Esophagus muscularis mucosa (tissue), 4 donors: Measurements from ENCODE around the gene SLC26A2. TPM values are rescaled to one million over a fixed set of nuclear protein-coding genes. Genes with fewer than 3 reads are reported as not detected.

ENCODE experiments used
- DNase-seq: peaks from one replicate; pipeline ENCODE4 v3.0.0-alpha.2; 2017; ENCODE audit errors: extremely low spot score
- H3K27ac ChIP-seq, 4 donors: fragments of 200-600 bp; sonication (generic); replicated peaks in 1 of 4; 1 replicate in 3 of 4; 2 replicates in 1 of 4; pipeline ENCODE4 v1.5.1; 2016 to 2019; ENCODE audit warnings: mild to moderate bottlenecking in 1 of 4
- H3K27me3 ChIP-seq, 4 donors: fragments of 200-600 bp; sonication (generic); one replicate each; pipeline versions ENCODE4 v1.5.1 to v1.6.0; 2016 to 2019
- H3K36me3 ChIP-seq, 4 donors: fragments of 200-600 bp; sonication (generic); one replicate each; pipeline ENCODE4 v1.5.1; 2016 to 2019
- H3K4me1 ChIP-seq, 4 donors: fragments of 200-600 bp; sonication (generic); one replicate each; pipeline ENCODE4 v1.5.1; 2016 to 2019
- H3K4me3 ChIP-seq, 4 donors: fragments of 200-600 bp; sonication (generic); 1 replicate in 2 of 4; 2 replicates in 2 of 4; pipeline ENCODE4 v1.5.1; 2016 to 2019; ENCODE audit warnings: mild to moderate bottlenecking in 4 of 4, moderate library complexity in 1 of 4
- H3K9me3 ChIP-seq, 4 donors: fragments of 200-600 bp; sonication (generic); 1 replicate in 3 of 4; 2 replicates in 1 of 4; pipeline ENCODE4 v1.5.1; 2016 to 2019
- CTCF ChIP-seq, 3 experiments: fragments of 200-600 bp in 2 of 3; fragments of 450-650 bp in 1 of 3; sonication (generic) in 2 of 3; IDR thresholded peaks; one replicate each; pipeline ENCODE4 v1.5.1; 2017 to 2019; ENCODE audit warnings: antibody characterized with exemption in 3 of 3, mild to moderate bottlenecking in 2 of 3, moderate library complexity in 1 of 3
- EP300 ChIP-seq: sonication (generic); formaldehyde crosslinking; IDR thresholded peaks from one replicate; pipeline ENCODE4 v1.6.1; 2017; ENCODE audit warnings: antibody characterized with exemption
- POLR2A ChIP-seq: fragments of 450-650 bp; IDR thresholded peaks from one replicate; pipeline ENCODE4 v1.6.1; 2017; ENCODE audit warnings: antibody characterized with exemption, moderate library complexity, mild to moderate bottlenecking, low read depth
- POLR2AphosphoS5 ChIP-seq, 2 donors: sonication (generic); formaldehyde crosslinking; IDR thresholded peaks; one replicate each; pipeline ENCODE4 v1.6.1; 2017; ENCODE audit warnings: antibody characterized with exemption in 2 of 2
- WGBS: methylation state at CpG from one replicate; pipeline ENCODE4 v1.1.5; 2018; 5-methylcytosine and 5-hydroxymethylcytosine counted together
- intact Hi-C: fragments of 100-400 bp; cut with DNase I; formaldehyde crosslinking; loops from one replicate; pipeline ENCODE4 v1.15.1; 2023
- total RNA-seq, 4 donors: library from RNA; depleted of rRNA; stranded (reverse); fragments of >200 nt; gene quantifications; one replicate each; pipeline versions ENCODE4 v1.1.0 to v1.2.1, GENCODE V29; 2016

SLC26A2 gene
- total RNA-seq, 4 donors from 2014 or later = 7.9 to 9.2 (median 8.0) TPM

GRCh38 chr5:150001660-150002486 lies 41.3 kb downstream of the SLC26A2 start:
- Histone ChIP-seq H3K4me1 (peaks cover 21 to 49% (median 36%) of the 10 kb centered on the region in 4 donors), H3K27ac (peak overlapping the region; percentile 91 to 97 (median 93)), H3K27me3 (no peaks in the 10 kb centered on the region), H3K36me3 (peaks cover 0 to 34% (median 21%) of the 10 kb centered on the region in 4 donors), H3K9me3 (no peaks in the 10 kb centered on the region), H3K4me3 (peak overlapping the region; percentile 81 to 93 (median 92))
- no peak for TF ChIP-seq EP300
- TF ChIP-seq CTCF (IDR thresholded peaks at IDR 0.05) = peak; percentile 35 to 68 (median 37)
- intact Hi-C loops = loop anchor here (5.0 kb wide), 1 partner anchor 215 kb away; no protein-coding TSS in a partner anchor
- no peak for DNase-seq
- WGBS = 17% methylated on average over 8 of the region's 8 CpGs

GRCh38 chr5:150006318-150006717 lies 45.8 kb downstream of the SLC26A2 start:
- peaks cover 14 to 76% (median 59%) of the 10 kb centered on the region in 4 donors for H3K36me3 ChIP-seq
- 89% methylated on average over 4 of the region's 4 CpGs for WGBS

GRCh38 chr5:150007050-150007449 lies 46.5 kb downstream of the SLC26A2 start:
- no peaks in the 10 kb centered on the region for H3K27me3 ChIP-seq
- TF ChIP-seq POLR2AphosphoS5 (IDR thresholded peaks at IDR 0.05) = no peak
- no peak for TF ChIP-seq CTCF (IDR thresholded peaks at IDR 0.05)
- no peak for TF ChIP-seq POLR2A
- TF ChIP-seq EP300 = no peak
- no peak overlapping the region for H3K4me3 ChIP-seq
- no peak overlapping the region for H3K27ac ChIP-seq
- H3K36me3 ChIP-seq = peaks cover 22 to 84% (median 64%) of the 10 kb centered on the region in 4 donors
- no peak for DNase-seq
- H3K4me1 ChIP-seq = peaks cover 9 to 23% (median 16%) of the 10 kb centered on the region in 4 donors
- intact Hi-C loops = no loop called here
- H3K9me3 ChIP-seq = no peaks in the 10 kb centered on the region

More at GRCh38 chr5:150006318-150006717, 45.8 kb downstream of the SLC26A2 start:
- Histone ChIP-seq H3K4me3 (no peak overlapping the region), H3K9me3 (no peaks in the 10 kb centered on the region), H3K27ac (no peak overlapping the region), H3K4me1 (peaks cover 13 to 30% (median 23%) of the 10 kb centered on the region in 4 donors), H3K27me3 (no peaks in the 10 kb centered on the region)
- DNase-seq = no peak
- TF ChIP-seq CTCF (IDR thresholded peaks at IDR 0.05) (no peak), POLR2A (no peak), POLR2AphosphoS5 (IDR thresholded peaks at IDR 0.05) (no peak), EP300 (no peak)
- intact Hi-C loops = no loop called here

GRCh38 chr5:150009671-150010387 lies 49.3 kb downstream of the SLC26A2 start:
- Histone ChIP-seq H3K36me3 (peaks cover 41 to 99% (median 86%) of the 10 kb centered on the region in 4 donors), H3K4me3 (no peak overlapping the region), H3K27ac (no peak overlapping the region), H3K27me3 (no peaks in the 10 kb centered on the region), H3K4me1 (peaks cover 0 to 2% (median 0%) of the 10 kb centered on the region in 4 donors), H3K9me3 (no peaks in the 10 kb centered on the region)
- WGBS = 96% methylated on average over 6 of the region's 6 CpGs
- DNase-seq = no peak
- no peak for TF ChIP-seq POLR2AphosphoS5 (IDR thresholded peaks at IDR 0.05)
- no peak for TF ChIP-seq POLR2A
- no peak for TF ChIP-seq CTCF (IDR thresholded peaks at IDR 0.05)
- no peak for TF ChIP-seq EP300
- intact Hi-C loops = no loop called here
